ENCODE results near the gene SH2D4B. TPM values are rescaled to one million over a fixed set of nuclear protein-coding genes. Genes with fewer than 3 reads are reported as not detected.

Gene SH2D4B
- polyA plus RNA-seq, 4 donors, result 0.03 to 0.09 TPM; not detected in 2

DNA sequence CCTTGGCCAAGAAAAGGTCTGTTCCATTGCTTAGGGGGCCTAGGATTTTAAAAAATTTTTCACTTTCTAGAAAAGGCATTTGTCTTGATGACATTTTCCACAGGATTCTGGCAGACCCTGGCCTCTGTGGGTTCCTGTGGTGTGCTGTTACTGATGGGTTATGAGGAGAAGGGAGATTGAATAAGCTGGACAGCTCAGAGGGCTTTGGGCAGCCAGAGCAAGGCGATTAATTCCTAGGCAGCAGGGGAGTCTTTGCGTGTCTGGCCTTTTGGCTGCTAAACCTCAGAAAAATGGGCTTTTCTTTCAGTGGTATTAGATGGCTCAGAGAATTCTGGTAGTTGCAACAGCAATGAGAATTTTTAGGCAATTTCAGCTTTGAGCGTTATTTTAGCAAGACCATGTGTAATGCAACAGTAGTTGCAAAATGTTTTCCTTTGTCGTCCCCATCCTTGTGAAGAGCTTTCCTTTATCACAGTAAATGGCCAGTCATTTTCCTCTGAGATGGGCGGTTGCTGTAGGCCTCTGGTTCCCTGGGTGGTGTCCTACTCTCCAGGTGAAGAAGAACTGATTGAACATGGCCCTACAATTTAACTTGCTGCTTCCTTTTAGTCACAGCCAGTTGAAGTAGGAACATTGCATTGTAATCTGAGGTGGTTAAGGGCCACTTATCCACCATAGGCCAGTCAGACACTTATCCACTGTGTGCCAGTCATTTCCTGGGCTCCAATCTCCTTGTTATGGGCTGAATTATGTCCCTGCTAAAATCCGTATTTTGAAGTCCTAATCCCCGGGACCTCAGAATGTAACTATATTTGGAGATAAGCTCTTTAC lies 43.2 kb downstream of the SH2D4B start:
- H3K27ac ChIP-seq (ENCODE audit: low read depth in 1 of 3, low read length in 2 of 3), result no peak overlapping the region
- DNase-seq (no peak), FAIRE-seq (no peak)
- no peaks in the 10 kb centered on the region for H3K9me3 ChIP-seq (ENCODE audit: control insufficient read depth in 2 of 2, insufficient read depth in 1 of 2, low read depth in 1 of 2, low read length in 1 of 2)
- no peaks in the 10 kb centered on the region for H3K36me3 ChIP-seq (ENCODE audit: control insufficient read depth in 3 of 3, insufficient read depth in 2 of 3, low read depth in 1 of 3, low read length in 3 of 3)
- 89 to 95% (median 92%) methylated on average over 7 of the region's 7 CpGs for WGBS, 3 donors
- no peaks in the 10 kb centered on the region for H3K27me3 ChIP-seq (ENCODE audit: control insufficient read depth in 3 of 3, insufficient read depth in 3 of 3, low read length in 3 of 3)
- no peak overlapping the region for H3K4me3 ChIP-seq (ENCODE audit: low read depth in 1 of 3, low read length in 3 of 3)
- no peaks in the 10 kb centered on the region for H3K4me1 ChIP-seq (ENCODE audit: control insufficient read depth in 3 of 3, insufficient read depth in 2 of 3, low read depth in 1 of 3, low read length in 2 of 3)

DNA sequence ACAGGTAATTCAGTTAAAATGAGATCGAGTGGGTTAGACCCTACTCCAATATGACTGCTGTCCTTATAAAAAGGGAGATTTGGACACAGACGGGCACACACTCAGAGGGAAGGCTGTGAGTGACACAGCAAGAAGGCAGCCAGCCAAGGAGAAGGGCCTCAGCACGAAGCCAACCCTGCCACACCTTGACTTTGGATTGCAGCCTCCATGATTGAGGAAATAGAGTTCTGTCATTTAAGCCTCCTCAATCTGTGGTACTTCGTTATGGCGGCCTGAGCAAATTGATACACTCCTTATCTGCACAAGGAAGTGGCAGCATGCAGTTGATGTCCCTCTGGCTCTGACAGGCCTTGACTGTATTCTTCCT lies 43.8 kb downstream of the SH2D4B start:
- no peak overlapping the region for H3K27ac ChIP-seq (ENCODE audit: low read depth in 1 of 3, low read length in 2 of 3)
- WGBS, 3 donors, result 31 to 57% (median 53%) methylated on average over 5 of the region's 5 CpGs
- DNase-seq, result peak in 1 of 2 donors; percentile 37

DNA sequence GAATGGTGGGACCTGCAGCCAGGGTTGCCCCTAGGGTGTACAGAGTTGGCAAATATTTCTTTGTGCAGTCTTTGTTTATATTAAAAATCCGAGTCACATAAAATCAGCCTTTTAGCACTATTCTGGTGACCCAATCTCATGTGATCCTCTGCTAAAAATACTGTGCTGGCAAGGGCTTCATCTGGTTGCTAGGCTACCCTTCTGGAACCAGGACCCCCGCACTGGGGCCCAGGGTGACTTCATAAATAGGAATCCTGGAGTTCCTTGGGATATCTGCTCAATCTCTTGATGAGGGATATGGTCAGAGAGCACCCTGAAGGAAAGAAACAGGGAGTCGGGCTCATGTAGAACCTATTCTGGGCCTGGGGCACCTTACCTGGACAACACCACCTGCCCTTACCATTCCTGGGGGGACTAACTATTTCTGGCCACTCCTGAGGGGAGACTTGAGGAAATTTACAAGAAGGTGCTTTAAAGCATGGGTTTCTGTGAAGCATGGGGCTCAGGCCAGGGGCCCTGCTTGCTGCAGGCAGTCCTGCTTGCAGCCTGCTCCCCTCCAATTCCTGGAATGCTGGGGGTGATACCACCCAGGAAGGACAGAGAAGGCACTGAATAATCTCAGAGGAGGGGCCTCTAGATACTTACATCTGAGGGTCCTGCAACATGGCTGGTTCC lies 44.7 kb downstream of the SH2D4B start:
- 69 to 86% (median 79%) methylated on average over 3 of the region's 3 CpGs for WGBS, 3 donors
- Histone ChIP-seq H3K27me3 (ENCODE audit: control insufficient read depth in 3 of 3, insufficient read depth in 3 of 3, low read length in 3 of 3) (no peaks in the 10 kb centered on the region), H3K36me3 (ENCODE audit: control insufficient read depth in 3 of 3, insufficient read depth in 2 of 3, low read depth in 1 of 3, low read length in 3 of 3) (no peaks in the 10 kb centered on the region), H3K9me3 (ENCODE audit: control insufficient read depth in 2 of 2, insufficient read depth in 1 of 2, low read depth in 1 of 2, low read length in 1 of 2) (no peaks in the 10 kb centered on the region), H3K4me1 (ENCODE audit: control insufficient read depth in 3 of 3, insufficient read depth in 2 of 3, low read depth in 1 of 3, low read length in 2 of 3) (no peaks in the 10 kb centered on the region), H3K4me3 (ENCODE audit: low read depth in 1 of 3, low read length in 3 of 3) (no peak overlapping the region), H3K27ac (ENCODE audit: low read depth in 1 of 3, low read length in 2 of 3) (no peak overlapping the region)
- no peak for DNase-seq
- FAIRE-seq, result no peak

More for the DNA sequence above, 43.8 kb downstream of the SH2D4B start:
- no peak for FAIRE-seq
- Histone ChIP-seq H3K36me3 (ENCODE audit: control insufficient read depth in 3 of 3, insufficient read depth in 2 of 3, low read depth in 1 of 3, low read length in 3 of 3) (no peaks in the 10 kb centered on the region), H3K4me3 (ENCODE audit: low read depth in 1 of 3, low read length in 3 of 3) (no peak overlapping the region), H3K4me1 (ENCODE audit: control insufficient read depth in 3 of 3, insufficient read depth in 2 of 3, low read depth in 1 of 3, low read length in 2 of 3) (no peaks in the 10 kb centered on the region), H3K9me3 (ENCODE audit: control insufficient read depth in 2 of 2, insufficient read depth in 1 of 2, low read depth in 1 of 2, low read length in 1 of 2) (no peaks in the 10 kb centered on the region), H3K27me3 (ENCODE audit: control insufficient read depth in 3 of 3, insufficient read depth in 3 of 3, low read length in 3 of 3) (no peaks in the 10 kb centered on the region)

DNA sequence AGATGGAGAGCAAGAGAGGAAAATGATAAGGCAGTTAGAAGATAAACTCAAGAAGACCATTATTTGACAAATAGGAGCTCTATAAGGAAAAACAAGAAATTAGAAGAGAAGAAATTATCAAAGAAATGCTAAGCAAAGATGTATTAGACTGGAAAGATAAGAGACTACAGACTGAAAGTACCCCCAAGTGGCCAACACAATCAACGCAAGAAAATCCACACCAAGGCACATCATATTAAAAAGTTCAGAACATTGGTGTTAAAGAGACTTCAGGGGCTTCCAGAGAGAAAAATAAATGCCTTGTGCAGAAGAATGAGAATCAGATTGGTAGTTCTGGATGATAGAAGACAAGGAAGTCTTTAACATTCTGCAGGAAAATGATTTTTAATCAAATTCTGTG lies 46.0 kb downstream of the SH2D4B start:
- Histone ChIP-seq H3K4me3 (ENCODE audit: low read depth in 1 of 3, low read length in 3 of 3) (no peak overlapping the region), H3K4me1 (ENCODE audit: control insufficient read depth in 3 of 3, insufficient read depth in 2 of 3, low read depth in 1 of 3, low read length in 2 of 3) (no peaks in the 10 kb centered on the region), H3K9me3 (ENCODE audit: control insufficient read depth in 2 of 2, insufficient read depth in 1 of 2, low read depth in 1 of 2, low read length in 1 of 2) (no peaks in the 10 kb centered on the region), H3K36me3 (ENCODE audit: control insufficient read depth in 3 of 3, insufficient read depth in 2 of 3, low read depth in 1 of 3, low read length in 3 of 3) (no peaks in the 10 kb centered on the region), H3K27ac (ENCODE audit: low read depth in 1 of 3, low read length in 2 of 3) (no peak overlapping the region), H3K27me3 (ENCODE audit: control insufficient read depth in 3 of 3, insufficient read depth in 3 of 3, low read length in 3 of 3) (peaks cover 0 to 3% (median 0%) of the 10 kb centered on the region in 3 donors)
- DNase-seq (no peak), FAIRE-seq (no peak)
- WGBS, 3 donors, result 79 to 83% (median 82%) methylated on average over 1 of the region's 1 CpG

DNA sequence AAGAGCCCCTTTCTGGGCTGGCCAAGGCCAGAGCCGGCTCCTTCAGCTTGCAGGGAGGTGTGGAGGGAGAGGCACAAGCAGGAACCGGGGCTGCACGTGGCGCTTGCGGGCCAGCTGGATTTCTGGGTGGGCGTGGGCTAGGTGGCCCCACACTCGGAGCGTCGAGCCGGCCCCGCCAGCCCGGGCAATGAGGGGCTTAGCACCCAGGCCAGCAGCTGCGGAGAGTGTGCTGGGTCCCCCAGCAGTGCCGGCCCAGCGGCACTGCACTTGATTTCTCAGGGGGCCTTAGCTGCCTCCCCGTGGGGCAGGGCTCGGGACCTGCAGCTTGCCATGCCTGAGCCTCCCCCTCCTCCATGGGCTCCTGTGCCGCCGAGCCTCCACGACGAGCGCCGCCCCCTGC lies 48.1 kb downstream of the SH2D4B start:
- WGBS, 3 donors, result 88 to 95% (median 92%) methylated on average over 20 to 23 of the region's 23 CpGs
- no peaks in the 10 kb centered on the region for H3K4me1 ChIP-seq (ENCODE audit: control insufficient read depth in 3 of 3, insufficient read depth in 2 of 3, low read depth in 1 of 3, low read length in 2 of 3)
- FAIRE-seq (no peak), DNase-seq (no peak)
- no peaks in the 10 kb centered on the region for H3K9me3 ChIP-seq (ENCODE audit: control insufficient read depth in 2 of 2, insufficient read depth in 1 of 2, low read depth in 1 of 2, low read length in 1 of 2)
- H3K4me3 ChIP-seq (ENCODE audit: low read depth in 1 of 3, low read length in 3 of 3), result no peak overlapping the region
- H3K36me3 ChIP-seq (ENCODE audit: control insufficient read depth in 3 of 3, insufficient read depth in 2 of 3, low read depth in 1 of 3, low read length in 3 of 3), result no peaks in the 10 kb centered on the region
- no peak overlapping the region for H3K27ac ChIP-seq (ENCODE audit: low read depth in 1 of 3, low read length in 2 of 3)
- H3K27me3 ChIP-seq (ENCODE audit: control insufficient read depth in 3 of 3, insufficient read depth in 3 of 3, low read length in 3 of 3), result peaks cover 0 to 3% (median 0%) of the 10 kb centered on the region in 3 donors

DNA sequence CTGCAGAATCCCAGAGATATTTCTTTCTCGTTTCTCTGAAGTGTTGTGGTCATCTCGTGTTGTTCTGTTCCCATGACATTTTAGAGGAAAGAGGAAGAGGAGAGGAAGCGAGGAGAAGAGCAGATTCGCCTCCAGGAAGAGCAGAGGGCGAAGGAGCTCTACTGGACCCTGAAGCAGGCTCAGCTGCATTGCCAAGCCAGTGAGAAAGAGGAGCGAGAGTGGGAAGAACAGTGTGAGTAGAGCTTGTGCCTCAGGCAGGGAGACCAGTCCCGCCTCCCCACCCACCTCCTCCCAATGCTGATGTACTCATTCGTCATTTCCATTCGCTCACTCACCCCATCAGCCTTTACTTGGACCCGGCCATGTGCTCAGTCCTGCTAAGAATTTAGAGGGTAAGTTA lies 50.8 kb downstream of the SH2D4B start:
- DNase-seq (no peak), FAIRE-seq (no peak)
- Histone ChIP-seq H3K9me3 (ENCODE audit: control insufficient read depth in 2 of 2, insufficient read depth in 1 of 2, low read depth in 1 of 2, low read length in 1 of 2) (no peaks in the 10 kb centered on the region), H3K27me3 (ENCODE audit: control insufficient read depth in 3 of 3, insufficient read depth in 3 of 3, low read length in 3 of 3) (peaks cover 0 to 3% (median 0%) of the 10 kb centered on the region in 3 donors), H3K4me3 (ENCODE audit: low read depth in 1 of 3, low read length in 3 of 3) (no peak overlapping the region), H3K27ac (ENCODE audit: low read depth in 1 of 3, low read length in 2 of 3) (no peak overlapping the region), H3K4me1 (ENCODE audit: control insufficient read depth in 3 of 3, insufficient read depth in 2 of 3, low read depth in 1 of 3, low read length in 2 of 3) (no peaks in the 10 kb centered on the region), H3K36me3 (ENCODE audit: control insufficient read depth in 3 of 3, insufficient read depth in 2 of 3, low read depth in 1 of 3, low read length in 3 of 3) (no peaks in the 10 kb centered on the region)
- WGBS, 3 donors, result 82 to 88% (median 85%) methylated on average over 10 of the region's 10 CpGs

DNA sequence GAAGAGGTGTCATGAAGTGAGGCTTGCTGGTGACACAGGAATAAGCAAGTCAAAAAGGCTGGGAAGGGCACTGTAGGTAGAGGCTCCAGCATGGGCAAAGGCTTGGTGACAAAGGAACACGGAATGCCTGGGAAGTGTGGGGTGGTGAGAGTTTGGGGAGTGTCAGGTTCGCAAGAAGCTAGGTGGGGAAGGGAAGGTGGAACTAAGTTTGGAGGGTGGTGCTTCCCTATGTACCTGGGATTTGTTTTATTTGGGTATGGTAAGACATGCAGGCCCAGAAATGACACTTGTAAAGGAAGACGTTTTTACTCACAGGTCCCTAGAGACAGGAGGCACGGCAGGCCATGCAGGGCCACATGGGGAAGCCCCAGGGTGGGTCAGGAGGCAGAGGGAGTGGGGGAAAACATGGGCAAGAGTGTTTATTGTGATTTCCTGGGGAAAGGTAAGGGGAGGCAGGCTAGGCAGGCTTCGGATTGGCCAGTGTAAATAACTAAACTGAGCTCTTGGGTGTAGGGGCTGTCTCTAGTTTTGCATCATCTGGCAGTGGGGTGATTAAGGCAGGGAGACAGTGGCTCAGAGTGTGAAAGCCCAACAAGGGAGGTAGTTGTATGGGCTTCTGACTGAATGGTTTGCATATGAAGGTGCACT lies 52.1 kb downstream of the SH2D4B start:
- DNase-seq (no peak), FAIRE-seq (no peak)
- Histone ChIP-seq H3K36me3 (ENCODE audit: control insufficient read depth in 3 of 3, insufficient read depth in 2 of 3, low read depth in 1 of 3, low read length in 3 of 3) (no peaks in the 10 kb centered on the region), H3K4me3 (ENCODE audit: low read depth in 1 of 3, low read length in 3 of 3) (no peak overlapping the region), H3K4me1 (ENCODE audit: control insufficient read depth in 3 of 3, insufficient read depth in 2 of 3, low read depth in 1 of 3, low read length in 2 of 3) (no peaks in the 10 kb centered on the region), H3K27ac (ENCODE audit: low read depth in 1 of 3, low read length in 2 of 3) (no peak overlapping the region), H3K9me3 (ENCODE audit: control insufficient read depth in 2 of 2, insufficient read depth in 1 of 2, low read depth in 1 of 2, low read length in 1 of 2) (no peaks in the 10 kb centered on the region), H3K27me3 (ENCODE audit: control insufficient read depth in 3 of 3, insufficient read depth in 3 of 3, low read length in 3 of 3) (peaks cover 0 to 3% (median 0%) of the 10 kb centered on the region in 3 donors)
- 69 to 74% (median 70%) methylated on average over 5 of the region's 5 CpGs for WGBS, 3 donors

DNA sequence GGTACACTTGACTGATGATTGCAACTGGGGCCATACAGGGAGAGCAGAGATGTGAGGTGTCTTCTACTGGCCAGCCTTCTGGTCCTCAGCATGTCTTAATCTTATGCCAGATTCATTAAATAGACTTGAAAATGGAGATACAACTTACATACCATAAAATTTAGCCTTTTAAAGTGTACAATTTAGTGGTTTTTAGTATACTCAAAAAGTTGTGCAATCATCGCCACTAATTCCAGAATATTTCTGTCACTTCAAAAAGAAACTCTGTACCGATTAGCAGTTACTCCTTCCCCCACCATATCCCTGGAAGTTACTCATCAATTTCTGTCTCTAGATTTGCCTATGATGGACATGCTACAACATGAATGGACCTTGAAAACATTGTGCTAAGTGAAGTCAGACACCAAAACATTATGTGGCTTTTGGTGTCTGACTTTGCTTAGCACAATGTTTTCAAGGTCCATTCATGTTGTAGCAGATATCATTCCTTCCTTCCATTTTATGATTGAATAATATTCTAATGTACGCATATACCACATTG lies 53.0 kb downstream of the SH2D4B start:
- no peaks in the 10 kb centered on the region for H3K9me3 ChIP-seq (ENCODE audit: control insufficient read depth in 2 of 2, insufficient read depth in 1 of 2, low read depth in 1 of 2, low read length in 1 of 2)
- no peaks in the 10 kb centered on the region for H3K4me1 ChIP-seq (ENCODE audit: control insufficient read depth in 3 of 3, insufficient read depth in 2 of 3, low read depth in 1 of 3, low read length in 2 of 3)
- FAIRE-seq (no peak), DNase-seq (no peak)
- 90 to 92% (median 92%) methylated on average over 3 of the region's 3 CpGs for WGBS, 3 donors
- H3K27me3 ChIP-seq (ENCODE audit: control insufficient read depth in 3 of 3, insufficient read depth in 3 of 3, low read length in 3 of 3), result peaks cover 0 to 3% (median 0%) of the 10 kb centered on the region in 3 donors
- H3K4me3 ChIP-seq (ENCODE audit: low read depth in 1 of 3, low read length in 3 of 3), result no peak overlapping the region
- H3K27ac ChIP-seq (ENCODE audit: low read depth in 1 of 3, low read length in 2 of 3), result no peak overlapping the region
- no peaks in the 10 kb centered on the region for H3K36me3 ChIP-seq (ENCODE audit: control insufficient read depth in 3 of 3, insufficient read depth in 2 of 3, low read depth in 1 of 3, low read length in 3 of 3)
